ENCODE data around the gene SOCS6.

DNA sequence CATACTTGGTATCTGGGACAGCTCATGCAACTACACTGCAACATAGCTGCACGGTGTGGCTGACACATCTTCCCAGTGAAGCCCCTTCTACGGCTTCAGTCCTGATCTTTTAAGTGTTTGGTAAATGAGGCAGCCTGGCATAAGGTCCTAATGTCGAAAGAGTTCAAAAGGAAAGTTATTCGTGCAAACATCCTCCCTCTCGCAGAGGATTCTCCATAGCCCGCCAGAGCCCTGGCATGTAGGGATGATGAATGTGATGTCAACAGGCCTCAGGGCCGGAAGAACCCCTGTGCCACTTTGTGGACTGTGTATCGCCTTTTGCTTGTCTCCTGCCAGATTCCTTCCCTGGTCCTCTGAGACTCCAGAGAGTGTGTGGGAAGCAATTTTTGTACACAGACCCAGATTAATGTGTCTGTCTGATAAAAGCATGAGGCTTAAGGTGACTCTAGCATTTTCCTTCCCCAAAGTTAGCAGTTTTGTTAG, 88.5 kb downstream of the SOCS6 start:
- TF ChIP-seq, protein P1, sequence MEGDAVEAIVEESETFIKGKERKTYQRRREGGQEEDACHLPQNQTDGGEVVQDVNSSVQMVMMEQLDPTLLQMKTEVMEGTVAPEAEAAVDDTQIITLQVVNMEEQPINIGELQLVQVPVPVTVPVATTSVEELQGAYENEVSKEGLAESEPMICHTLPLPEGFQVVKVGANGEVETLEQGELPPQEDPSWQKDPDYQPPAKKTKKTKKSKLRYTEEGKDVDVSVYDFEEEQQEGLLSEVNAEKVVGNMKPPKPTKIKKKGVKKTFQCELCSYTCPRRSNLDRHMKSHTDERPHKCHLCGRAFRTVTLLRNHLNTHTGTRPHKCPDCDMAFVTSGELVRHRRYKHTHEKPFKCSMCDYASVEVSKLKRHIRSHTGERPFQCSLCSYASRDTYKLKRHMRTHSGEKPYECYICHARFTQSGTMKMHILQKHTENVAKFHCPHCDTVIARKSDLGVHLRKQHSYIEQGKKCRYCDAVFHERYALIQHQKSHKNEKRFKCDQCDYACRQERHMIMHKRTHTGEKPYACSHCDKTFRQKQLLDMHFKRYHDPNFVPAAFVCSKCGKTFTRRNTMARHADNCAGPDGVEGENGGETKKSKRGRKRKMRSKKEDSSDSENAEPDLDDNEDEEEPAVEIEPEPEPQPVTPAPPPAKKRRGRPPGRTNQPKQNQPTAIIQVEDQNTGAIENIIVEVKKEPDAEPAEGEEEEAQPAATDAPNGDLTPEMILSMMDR (IDR thresholded peaks at IDR 0.05; ENCODE audit: extremely low read depth in 1 of 2, insufficient read depth in 1 of 2, low read depth in 1 of 2, low read length in 2 of 2) = no peak
- TF ChIP-seq POLR2A (IDR thresholded peaks at IDR 0.05; ENCODE audit: low read depth, low read length) (no peak), POLR2AphosphoS5 (IDR thresholded peaks at IDR 0.05; ENCODE audit: insufficient read depth, low read depth, low read length) (no peak), JUN (IDR thresholded peaks at IDR 0.05; ENCODE audit: borderline replicate concordance, insufficient read depth, insufficient read length, low read depth) (no peak), FOS (IDR thresholded peaks at IDR 0.05; ENCODE audit: borderline replicate concordance, insufficient read depth, low read length) (no peak), EZH2 (IDR thresholded peaks at IDR 0.05; ENCODE audit: borderline replicate concordance, low read depth, low read length, severe bottlenecking) (no peak)
- TF ChIP-seq, protein P2, sequence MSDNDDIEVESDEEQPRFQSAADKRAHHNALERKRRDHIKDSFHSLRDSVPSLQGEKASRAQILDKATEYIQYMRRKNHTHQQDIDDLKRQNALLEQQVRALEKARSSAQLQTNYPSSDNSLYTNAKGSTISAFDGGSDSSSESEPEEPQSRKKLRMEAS (IDR thresholded peaks at IDR 0.05; ENCODE audit: insufficient read depth, insufficient read length) = no peak

Measured in endothelial cell of umbilical vein (primary cell).